DND-41 (cell line): ENCODE results near the gene TP63.

Experiments used
- EZH2 ChIP-seq: IDR thresholded peaks from 3 replicates; pipeline ENCODE4 v1.6.1; 2012; ENCODE audit warnings: borderline replicate concordance, low read depth, mild to moderate bottlenecking, moderate library complexity, low read length, inconsistent platforms; ENCODE audit not compliant: severe bottlenecking
- TF ChIP-seq, protein P1 (sequence below): IDR thresholded peaks from 2 replicates; pipeline ENCODE4 v1.5.1; 2012; ENCODE audit warnings: borderline replicate concordance, low read length, moderate library complexity, mild to moderate bottlenecking; ENCODE audit not compliant: poor library complexity, severe bottlenecking; ENCODE audit errors: extremely low read depth

DNA sequence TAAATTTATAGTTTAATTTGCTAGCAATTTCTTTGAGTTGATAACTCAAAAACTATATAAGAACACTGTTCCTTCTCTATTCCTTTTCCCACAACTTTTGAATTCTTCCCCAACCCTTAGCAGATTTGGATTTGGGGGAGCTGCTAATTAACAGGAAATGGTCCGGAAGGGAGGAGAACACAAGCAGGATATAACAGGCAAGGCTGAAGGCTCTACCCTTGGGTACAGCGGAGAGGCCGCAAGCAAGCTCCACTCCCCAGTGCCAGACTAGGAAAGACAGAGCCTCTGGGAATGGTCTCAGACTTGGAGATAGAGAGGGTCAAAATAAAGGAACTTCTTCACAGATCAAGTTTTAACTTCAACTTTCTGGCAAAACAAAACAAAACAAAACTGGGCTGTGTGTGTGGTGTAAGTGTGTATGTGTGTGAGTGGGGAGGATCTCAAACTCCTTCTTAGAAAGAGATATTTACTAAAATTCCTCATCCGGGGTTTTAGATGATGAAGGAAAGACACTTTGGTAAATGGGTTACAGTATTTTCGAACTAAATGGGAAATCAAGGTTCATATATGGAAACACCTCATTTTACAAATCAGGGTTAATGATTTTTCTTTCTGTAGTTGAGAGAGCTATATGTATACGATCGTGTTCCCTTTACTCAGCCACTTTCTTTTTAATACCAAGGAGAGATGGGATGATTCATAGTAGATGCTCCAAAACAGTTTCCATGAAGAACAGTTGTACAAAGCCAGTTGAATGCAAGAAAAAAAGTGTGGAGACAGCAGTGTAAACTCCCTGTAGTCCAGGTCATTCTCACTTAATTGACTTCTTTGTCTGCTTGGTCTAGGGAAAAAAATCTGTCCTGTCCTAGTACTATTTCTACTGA lies 161.1 kb downstream of the TP63 start:
- TF ChIP-seq, protein P1, sequence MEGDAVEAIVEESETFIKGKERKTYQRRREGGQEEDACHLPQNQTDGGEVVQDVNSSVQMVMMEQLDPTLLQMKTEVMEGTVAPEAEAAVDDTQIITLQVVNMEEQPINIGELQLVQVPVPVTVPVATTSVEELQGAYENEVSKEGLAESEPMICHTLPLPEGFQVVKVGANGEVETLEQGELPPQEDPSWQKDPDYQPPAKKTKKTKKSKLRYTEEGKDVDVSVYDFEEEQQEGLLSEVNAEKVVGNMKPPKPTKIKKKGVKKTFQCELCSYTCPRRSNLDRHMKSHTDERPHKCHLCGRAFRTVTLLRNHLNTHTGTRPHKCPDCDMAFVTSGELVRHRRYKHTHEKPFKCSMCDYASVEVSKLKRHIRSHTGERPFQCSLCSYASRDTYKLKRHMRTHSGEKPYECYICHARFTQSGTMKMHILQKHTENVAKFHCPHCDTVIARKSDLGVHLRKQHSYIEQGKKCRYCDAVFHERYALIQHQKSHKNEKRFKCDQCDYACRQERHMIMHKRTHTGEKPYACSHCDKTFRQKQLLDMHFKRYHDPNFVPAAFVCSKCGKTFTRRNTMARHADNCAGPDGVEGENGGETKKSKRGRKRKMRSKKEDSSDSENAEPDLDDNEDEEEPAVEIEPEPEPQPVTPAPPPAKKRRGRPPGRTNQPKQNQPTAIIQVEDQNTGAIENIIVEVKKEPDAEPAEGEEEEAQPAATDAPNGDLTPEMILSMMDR, result no peak
- no peak for TF ChIP-seq EZH2
